Stimulated activated CD4-positive, alpha-beta T cell treated with anti-CD3 and anti-CD28 coated beads, Interleukin-1b, Interleukin-23, amount 100 ng/mL, for 4 hours (primary cell): ENCODE measurements around the gene ELOVL7.
"Not testable (repeated sequence)": the region's sequence is repeated elsewhere in the genome, so short reads cannot be mapped to it uniquely, and the experiment has no call there.

Experiments used
- DNase-seq, 2 donors: peaks; one replicate each; pipeline ENCODE4 v3.0.0-alpha.2; 2020; ENCODE audit warnings: low read depth in 2 of 2

The ELOVL7 gene

DNA sequence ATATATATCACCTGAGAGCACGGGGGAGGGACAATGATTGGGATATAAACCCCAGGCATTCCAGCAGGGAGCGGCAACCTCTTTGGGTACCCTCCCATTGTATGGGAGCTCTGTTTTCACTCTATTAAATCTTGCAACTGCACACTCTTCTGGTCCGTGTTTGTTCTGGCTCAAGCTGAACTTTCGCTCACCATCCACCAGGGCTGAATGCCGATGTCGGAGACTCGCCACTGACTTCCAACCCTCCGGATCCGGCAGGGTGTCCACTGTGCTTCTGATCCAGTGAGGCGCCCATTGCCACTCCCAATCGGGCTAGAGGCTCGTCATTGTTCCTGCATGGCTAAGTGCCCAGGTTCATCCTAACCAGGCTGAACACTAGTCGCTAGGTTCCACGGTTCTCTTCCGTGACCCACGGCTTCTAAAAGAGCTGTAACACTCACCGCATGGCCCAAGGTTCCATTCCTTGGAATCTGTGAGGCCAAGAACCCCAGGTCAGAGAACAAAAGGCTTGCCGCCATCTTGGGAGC, 48.6 kb downstream of the ELOVL7 start:
- not testable (repeated sequence) for DNase-seq

DNA sequence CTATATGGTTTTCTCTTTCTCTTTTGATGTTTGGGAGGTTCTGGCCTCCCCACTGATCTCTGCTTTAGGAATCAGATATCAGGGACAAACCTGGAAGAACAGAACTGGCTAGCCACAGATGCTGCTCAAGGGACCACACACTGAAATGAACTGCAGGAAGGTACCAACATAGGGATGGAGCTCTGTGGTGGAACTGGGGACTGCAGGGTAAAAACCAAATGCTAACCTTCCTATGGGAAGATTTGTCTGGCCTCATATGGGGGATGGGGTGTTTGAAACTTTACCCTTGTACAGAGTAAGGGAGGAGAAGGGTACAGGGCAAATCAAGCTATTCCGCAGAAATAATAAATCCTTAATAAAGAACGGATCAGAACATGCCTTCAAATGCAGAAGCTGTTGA, 49.4 kb downstream of the ELOVL7 start:
- no peak for DNase-seq

DNA sequence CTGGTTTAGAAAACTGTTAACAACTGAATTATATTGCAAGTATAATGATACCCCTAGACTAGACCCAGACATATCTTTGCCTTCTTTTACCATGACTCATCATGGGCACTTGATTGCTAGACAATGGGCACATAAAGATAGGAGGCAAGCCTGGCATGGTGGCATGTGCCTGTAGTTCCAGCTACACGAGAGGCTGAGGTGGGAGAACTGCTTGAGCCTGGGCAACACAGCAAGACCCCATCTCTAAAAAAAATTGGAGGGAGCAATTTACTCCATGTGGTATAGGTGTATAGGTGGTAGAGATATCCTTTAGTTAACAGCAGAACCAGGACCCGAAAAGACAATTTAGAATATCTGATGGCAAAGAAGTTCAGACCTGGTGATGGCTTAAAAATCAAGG, 51.6 kb downstream of the ELOVL7 start:
- no peak for DNase-seq

DNA sequence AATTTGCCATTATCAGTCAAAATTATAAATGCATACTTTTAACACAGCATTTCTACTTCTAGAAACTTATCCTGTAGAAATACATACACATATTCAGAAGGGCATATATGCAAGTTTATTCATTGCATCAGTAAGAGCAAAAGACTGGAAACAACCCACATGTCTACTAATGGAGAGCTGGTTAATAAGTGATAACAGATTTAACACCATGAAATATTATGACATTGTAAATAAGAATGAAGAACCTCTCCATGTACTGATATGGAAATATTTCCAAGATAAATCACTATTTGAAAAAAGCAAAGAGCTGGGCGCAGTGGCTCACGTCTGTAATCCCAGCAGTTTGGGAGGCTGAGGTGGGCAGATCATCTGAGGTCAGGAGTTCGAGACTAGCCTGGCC, 54.5 kb downstream of the ELOVL7 start:
- no peak for DNase-seq

DNA sequence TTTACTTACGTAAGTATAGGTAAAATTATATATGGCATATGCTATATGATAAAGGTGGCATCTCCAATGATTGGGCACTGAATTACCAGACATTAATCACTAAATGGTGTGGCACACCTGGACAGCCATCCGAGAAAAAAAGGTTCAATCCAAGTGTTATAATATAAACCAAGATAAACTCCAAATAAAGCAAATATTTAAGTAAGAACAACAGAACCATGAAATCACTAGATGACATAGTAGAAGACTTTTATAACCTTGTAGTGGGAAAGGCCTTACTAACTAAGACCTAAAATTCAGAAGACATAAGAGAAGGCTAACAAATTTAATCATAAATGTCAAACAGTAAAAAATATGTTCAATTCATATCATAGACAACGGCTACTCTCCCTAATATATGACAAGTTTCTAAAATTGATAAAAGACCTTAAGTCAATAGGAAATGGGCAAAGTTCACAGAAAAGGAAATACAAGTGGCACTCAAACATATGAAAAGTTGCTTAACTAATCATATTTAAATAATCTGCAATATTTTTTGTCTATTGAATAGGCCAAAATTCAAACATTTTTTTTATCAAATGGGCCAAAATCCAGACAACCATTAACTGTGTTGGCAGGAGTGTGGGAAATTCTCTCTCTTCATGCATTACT, 55.1 kb downstream of the ELOVL7 start:
- DNase-seq: no peak

DNA sequence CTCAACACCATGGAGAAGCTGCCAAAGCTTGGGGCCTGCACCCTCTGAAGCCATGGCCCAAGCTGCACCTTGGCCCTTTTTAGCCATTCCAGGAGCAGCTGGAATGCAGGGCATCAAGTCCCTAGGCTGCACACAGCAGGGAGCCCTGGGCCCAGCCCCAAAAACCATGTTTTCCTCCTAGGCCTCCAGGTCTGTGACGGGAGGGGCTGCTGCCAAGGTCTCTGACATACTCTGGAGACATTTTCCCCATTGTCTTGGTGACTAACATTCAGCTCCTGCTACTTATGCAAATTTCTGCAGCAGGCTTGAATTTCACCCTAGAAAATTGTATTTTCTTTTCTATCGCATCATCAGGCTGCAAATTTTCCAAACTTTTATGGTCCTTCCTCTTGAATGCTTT, 64.6 kb downstream of the ELOVL7 start:
- DNase-seq: no peak

DNA sequence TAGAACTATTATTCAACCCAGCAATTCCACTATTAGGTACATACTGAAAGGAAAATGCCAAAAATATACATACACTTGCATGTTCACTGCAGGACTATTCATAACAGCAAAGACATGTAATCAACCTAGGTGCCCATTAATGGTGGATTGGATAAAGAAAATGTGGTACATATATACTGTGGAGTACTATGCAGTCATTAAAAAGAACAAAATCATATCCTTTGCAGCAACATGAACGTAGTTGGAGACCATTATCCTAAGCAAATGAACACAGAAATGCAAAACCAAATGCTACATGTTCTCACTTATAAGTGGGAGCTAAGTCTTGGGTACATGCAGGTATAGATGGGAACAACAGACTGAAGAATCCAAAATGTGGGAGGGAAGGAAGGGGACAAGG, 67.7 kb downstream of the ELOVL7 start:
- DNase-seq: no peak

DNA sequence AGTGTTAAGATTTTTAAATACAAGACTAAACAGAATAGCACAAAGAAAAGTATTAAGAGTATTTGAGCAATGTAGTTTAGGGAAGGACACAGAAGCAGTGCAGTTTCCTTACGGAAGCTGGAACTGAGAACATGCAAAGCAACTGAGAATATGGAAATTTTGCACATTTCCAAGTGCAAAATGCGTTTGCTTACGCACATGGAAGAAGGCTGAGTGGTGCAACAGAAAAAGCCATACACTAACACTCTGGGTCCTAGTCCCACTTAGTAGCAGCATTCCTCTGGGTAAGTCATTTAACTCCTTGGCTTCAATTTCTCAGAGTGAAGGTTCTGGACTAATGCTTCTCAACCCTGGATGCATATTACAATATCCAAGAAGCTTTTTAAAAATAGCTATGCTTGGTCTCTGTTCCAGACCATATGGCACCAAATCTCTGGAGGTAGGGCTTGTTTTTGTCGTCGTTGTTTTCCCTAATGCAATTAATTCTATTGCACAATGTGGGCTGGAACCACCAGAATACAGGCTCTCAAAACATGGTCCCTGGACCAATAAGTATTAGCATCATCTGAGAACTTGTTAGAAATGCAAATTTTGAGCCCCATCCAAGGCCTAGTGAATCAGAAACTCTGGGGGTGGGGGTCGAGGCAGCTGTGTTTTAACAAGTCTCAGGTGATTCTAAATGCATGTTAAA, 78.9 kb downstream of the ELOVL7 start:
- no peak for DNase-seq

DNA sequence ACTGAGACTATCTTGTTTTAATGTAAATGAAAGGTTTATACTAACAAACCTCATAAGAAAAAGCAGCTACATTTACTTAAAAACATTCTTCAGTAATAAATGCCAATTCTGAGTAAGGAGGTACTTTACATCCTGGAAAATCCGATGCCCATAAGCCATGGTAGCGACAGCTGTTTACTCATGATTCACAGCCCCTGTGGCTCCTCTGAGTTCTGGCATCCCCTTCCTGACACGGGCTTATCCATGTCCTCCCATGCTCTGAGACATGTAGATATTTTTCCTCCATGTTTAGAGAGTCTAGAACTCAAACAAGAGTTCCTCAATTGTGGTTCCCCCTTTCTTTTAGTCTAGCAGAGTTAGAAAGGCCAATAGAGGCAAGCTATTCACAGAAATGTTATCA, 81.0 kb downstream of the ELOVL7 start:
- DNase-seq: no peak

DNA sequence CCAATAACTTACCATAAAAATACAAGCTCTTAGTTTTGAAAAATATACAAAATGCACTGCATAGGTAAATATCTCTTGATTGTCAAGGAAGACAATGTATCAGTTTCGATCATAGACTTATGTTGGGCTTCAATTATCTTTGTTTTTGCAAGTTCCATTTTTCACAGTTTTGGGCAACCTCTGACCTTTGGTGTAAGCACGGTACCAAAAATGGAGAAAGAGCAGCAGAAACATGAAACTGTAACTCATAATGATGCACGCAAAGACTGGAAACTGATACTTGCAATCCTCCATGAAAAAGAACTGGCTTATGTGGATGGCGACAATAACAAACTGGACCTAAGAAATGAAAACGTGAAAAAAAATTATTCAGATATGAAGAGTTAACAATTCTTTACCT, 89.6 kb downstream of the ELOVL7 start:
- no peak for DNase-seq

DNA sequence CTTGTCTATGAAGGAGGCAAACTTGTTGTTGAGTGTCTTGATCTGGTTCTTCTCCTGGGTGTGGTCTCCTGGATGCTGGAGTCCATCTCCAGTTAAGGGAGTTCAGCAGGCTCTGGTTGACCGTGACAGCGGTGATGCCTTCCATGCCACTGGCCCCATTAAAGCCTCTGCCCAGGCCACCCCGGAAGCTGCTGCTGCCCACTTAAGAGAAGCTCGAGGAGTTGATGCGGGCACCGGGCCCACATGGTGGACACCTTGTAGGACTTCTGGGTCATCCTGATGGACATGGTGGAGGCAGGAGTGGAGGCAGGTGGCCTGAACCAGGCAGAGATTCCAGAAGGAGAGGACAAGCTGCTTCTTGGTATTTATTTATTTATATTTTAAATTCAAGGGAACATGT, 99.4 kb downstream of the ELOVL7 start:
- no peak for DNase-seq

DNA sequence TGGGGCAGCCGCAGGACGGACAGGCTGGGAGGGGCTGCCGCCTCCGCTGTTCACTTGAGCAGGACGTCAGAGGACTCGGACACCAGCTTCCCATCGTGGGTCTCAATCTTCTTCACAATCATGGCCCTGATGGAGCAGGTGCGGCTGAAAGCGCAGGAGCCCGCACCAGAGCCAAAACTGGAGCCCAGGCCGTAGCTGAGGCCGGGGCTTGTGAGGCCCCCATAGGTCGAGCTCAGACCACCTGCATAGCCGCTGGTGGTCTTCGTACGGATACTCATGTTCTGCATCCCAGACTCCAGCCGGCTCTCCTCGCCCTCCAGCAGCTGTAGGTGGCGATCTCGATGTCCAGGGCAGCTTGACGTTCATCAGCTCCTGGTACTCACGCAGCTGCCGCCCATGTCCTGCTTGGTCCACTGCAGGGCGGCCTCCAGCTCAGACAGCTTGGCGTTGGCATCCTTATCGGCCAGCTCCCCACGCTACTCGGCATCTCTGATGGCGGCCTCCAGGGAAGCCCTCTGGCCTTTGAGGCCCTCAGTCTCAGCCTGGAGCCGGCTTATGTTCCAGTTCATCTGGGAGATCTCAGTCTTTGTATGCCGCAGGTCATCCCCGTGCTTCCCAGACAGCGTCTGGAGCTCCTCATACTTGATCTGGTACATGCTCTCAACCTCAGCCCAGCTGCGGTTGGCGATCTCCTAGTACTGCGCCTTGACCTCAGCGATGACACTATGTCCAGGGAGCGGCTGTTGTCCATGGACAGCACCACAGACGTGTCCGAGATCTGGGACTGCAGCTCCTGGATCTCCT, 100.4 kb downstream of the ELOVL7 start:
- DNase-seq: no peak

DNA sequence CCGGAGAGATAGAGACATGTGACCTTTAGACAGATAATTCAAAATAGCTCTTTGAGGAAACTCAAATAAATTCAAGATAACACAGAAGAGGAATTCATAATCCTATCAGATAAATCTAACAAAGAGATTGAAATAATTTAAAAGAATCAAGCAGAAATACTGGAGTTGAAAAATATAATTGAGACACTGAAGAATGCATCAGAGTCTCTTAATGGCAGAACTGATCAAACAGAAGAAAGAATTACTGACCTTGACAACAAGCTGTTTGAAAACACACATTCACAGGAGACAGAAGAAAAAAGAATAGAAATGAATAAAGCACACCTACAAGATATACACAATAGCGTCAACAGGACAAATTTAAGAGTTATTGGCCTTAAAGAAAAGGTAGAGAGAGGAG, 103.7 kb downstream of the ELOVL7 start:
- DNase-seq: no peak

DNA sequence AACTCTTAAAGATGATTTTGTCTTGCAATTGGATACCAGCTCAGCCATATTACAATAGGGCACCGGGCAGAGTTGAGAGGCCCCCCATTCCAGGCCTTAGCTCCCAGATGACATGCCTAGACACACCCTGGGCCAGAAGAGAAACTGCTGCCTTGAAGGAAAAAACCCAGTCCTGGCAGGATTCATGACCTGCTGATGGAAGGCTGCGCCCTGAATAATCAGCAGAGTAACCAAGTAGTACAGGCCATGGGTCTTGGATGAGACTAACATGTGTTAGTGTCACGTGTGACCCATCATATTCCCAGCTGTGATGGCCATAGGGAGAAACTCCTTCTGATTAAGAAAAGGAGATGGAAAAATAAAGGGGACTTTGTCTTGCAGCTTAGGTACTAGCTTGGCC, 105.1 kb downstream of the ELOVL7 start:
- no peak for DNase-seq

DNA sequence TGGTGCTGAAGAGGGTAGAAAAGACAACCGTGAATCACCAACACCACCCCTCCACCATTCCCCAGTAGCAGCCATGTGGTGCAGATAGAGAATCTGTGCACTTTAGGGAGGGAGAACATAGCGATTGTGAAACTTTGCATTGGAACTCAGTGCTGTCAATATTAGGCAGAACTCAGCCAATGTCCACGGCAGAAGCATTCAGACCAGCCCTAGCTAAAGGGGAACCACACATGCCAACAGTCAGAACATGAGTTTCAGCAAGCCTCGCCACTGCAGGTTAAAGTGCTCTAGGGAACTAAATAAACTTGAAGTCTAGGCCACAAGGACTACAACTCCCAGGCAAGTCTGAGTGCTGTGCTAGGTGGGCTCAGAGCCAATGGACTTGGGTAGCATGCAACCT, 105.6 kb downstream of the ELOVL7 start:
- DNase-seq: no peak

DNA sequence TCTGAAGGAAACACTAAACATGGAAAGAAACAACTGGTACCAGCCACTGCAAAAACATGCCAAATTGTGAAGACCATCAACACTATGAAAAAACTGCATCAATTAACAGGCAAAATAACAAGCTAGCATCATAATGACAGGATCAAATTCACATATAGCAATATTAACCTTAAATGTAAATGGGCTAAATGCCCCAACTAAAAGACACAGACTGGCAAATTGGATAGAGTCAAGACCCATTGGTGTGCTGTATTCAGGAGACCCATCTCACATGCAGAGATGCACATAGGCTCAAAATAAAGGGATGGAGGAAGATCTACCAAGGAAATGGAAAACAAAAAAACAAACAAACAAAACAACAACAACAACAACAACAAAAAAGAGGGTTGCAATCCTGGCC, 113.2 kb downstream of the ELOVL7 start:
- not testable (repeated sequence) for DNase-seq

DNA sequence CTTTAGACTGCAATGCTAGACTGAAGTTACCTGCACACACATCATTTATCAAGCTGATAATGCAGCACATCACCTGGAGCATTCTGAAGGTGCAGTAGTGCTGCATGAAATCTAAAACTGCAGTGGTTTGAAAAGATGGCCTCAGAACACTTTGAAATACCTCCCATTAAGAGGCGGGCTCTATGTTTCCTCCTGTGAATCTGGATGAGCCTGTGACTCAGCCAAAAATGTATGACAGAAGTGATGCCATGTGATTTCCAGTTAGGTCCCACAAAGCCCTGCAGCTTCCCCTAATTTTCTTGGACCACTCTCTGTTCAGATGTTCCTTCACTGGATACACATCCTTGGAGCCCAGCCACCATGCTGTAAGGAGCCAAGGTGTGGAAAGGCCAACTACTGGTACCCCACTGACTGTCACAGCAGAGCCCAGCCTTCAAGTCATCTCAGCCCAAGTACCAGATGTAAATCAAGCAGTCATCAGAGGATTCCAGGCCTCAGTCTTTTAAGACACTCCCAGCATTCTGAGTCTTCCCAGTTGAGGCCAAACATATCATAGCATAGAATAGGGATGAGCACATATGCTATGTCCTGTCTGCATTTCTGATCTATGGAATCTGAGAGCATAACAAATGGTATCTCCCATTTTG, 116.9 kb downstream of the ELOVL7 start:
- DNase-seq: no peak

DNA sequence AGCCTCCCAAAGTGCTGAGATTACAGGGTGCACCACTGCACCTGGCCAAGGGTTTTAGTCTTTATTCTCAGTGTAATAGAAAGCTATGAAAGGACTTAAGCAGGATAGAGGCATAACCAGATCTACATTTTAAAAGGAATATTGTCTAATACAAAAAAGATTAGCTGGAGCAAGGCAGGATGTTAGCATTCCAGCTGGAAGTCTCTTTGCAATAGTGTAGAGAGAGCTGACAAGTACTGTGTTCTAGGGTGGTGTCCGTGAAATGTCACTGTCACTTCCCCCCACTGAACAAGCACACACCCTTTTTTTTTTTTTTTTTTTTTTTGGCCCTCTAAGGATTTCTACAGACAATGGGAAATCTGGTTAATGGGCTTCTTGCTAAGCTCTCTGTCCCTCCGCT, 119.9 kb downstream of the ELOVL7 start:
- DNase-seq: no peak

DNA sequence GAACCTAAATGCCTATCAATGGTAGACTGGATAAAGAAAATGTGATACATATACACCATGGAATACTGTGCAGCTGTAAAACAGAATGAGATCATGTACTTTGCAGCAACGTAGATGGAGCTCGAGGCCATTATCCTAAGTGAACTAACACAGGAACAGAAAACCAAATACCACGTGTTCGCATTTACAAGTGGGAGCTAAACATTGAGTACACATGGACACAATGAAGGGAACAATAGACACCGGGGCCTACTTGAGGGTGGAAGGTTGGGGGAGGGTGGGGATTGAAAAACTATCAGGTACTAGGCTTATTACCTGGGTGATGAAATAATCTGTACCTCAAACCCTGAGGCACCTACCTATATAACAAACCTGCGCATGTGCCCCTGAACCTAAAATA, 121.7 kb downstream of the ELOVL7 start:
- no peak for DNase-seq

DNA sequence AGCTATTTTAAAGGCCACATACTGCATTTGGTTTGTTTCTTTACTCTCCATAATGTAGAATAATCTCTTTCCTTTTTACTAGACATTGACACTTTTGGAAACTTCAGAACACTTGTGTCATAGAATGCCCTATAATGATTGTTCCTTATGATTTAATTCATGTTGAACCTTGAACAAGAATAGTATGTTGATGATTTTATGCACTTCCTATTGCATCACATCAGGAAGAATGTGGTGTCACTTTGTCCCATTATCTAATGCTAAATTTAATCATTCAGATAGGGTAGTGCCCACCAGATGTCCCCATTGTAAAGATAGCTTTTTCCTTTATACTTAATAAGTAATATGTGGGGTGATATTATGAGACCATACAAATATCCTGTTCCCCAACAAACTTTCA, 124.7 kb downstream of the ELOVL7 start:
- no peak for DNase-seq

DNA sequence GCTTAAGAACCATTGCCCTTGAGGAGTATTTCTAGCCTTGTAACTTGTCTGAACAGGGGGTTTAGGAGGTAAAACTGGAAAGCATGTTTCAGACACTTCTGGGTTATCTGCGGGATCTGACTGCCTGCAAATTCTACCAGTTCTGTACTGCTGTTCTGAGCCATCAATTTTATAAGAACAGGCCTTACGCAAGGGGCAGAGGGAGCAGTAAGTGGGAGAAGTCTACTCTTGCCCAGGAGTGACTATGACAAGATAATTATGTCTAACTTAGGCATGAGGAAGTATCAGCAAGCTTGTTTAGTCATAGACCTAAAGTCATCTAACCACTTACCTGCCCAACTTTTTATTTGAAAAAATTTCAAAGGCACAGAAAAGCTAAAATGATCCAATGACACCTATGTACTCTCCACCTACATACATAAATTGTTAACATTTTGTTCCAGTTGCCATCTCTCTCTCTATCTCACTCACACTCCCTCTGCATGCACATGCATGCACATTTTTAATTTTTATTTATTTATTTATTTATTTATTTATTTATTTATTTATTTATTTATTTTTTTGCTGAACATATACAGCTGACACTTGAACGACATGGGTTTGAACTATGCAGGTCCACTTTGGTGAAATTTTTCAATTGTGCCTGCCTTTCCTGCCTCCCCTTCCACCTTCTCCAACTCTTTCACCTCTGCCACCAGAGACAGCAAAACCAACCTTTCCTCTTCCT, 125.7 kb downstream of the ELOVL7 start:
- no peak for DNase-seq
